Panc1 (cell line): ENCODE data around the gene METTL23.

ENCODE experiments used
- POLR2AphosphoS5 ChIP-seq: IDR thresholded peaks from 2 replicates; pipeline ENCODE4 v1.6.1; 2012; ENCODE audit warnings: mild to moderate bottlenecking, low read depth, low read length, moderate library complexity
- SIN3A ChIP-seq: IDR thresholded peaks from 2 replicates; pipeline ENCODE4 v1.6.1; 2012; ENCODE audit warnings: low read depth, mild to moderate bottlenecking, low read length, moderate library complexity, borderline replicate concordance; ENCODE audit not compliant: insufficient read depth
- TCF7L2 ChIP-seq: IDR thresholded peaks from 2 replicates; pipeline ENCODE4 v1.6.1; 2011; ENCODE audit warnings: mild to moderate bottlenecking, low read depth, low read length, inconsistent platforms
- TF ChIP-seq, protein P1 (sequence below): fragments of 450-650 bp; IDR thresholded peaks from 2 replicates; pipeline ENCODE4 v1.5.1; 2017; ENCODE audit warnings: mild to moderate bottlenecking
- TF ChIP-seq, protein P2 (sequence below), 2 experiments: IDR thresholded peaks; 2 replicates each; pipeline ENCODE4 v1.6.1; 2011 to 2012; ENCODE audit warnings: low read depth in 2 of 2, control low read depth in 1 of 2, low read length in 1 of 2, mild to moderate bottlenecking in 1 of 2, moderate library complexity in 1 of 2; ENCODE audit not compliant: insufficient read depth in 1 of 2

DNA sequence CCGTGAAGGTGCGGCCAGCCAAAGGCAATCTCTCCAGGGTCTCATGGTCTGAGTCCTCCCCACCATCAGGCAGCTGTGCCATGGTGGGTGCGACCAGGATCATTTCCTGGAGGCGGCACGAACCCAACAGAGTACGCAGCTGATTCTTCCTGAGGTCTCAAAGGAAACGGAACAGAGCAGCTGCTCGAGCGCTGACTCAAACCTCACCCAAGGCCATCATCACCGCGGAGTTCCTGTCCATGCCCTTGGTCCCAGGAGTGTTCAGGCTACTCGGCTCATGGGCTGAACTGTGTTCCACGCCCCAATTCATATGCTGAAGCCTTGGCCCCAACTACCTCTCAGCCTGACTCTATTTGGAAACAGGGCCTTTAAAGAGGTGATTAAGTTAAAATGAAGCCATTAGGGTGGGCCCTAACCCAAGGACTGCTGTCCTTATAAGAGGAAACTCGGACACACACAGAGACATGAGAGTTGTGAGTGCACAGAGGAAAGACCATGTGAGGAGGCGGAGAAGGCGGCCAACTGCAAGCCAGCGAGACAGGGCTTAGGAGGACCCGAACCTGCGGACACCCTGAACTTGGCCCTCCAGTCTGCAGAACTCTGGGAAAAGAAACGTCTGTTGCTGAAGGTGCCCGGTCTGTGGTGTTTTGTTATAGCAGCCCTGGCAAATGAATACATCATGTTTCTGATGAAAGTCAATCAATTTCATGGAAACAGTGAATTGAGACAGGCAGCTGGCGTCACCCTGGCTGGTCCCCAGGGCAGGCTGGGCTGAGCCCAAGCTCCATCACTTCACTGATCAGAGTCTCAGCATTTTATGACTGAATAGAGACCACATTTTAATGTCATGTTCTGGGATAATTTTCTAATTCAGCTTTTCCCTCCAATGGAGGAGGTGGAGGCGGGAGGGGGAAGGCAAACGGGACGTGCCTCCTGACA lies 29.6 kb upstream of the METTL23 start:
- no peak for TF ChIP-seq SIN3A
- TF ChIP-seq, protein P1, sequence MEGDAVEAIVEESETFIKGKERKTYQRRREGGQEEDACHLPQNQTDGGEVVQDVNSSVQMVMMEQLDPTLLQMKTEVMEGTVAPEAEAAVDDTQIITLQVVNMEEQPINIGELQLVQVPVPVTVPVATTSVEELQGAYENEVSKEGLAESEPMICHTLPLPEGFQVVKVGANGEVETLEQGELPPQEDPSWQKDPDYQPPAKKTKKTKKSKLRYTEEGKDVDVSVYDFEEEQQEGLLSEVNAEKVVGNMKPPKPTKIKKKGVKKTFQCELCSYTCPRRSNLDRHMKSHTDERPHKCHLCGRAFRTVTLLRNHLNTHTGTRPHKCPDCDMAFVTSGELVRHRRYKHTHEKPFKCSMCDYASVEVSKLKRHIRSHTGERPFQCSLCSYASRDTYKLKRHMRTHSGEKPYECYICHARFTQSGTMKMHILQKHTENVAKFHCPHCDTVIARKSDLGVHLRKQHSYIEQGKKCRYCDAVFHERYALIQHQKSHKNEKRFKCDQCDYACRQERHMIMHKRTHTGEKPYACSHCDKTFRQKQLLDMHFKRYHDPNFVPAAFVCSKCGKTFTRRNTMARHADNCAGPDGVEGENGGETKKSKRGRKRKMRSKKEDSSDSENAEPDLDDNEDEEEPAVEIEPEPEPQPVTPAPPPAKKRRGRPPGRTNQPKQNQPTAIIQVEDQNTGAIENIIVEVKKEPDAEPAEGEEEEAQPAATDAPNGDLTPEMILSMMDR: no peak
- TF ChIP-seq POLR2AphosphoS5: no peak
- TF ChIP-seq, protein P2, sequence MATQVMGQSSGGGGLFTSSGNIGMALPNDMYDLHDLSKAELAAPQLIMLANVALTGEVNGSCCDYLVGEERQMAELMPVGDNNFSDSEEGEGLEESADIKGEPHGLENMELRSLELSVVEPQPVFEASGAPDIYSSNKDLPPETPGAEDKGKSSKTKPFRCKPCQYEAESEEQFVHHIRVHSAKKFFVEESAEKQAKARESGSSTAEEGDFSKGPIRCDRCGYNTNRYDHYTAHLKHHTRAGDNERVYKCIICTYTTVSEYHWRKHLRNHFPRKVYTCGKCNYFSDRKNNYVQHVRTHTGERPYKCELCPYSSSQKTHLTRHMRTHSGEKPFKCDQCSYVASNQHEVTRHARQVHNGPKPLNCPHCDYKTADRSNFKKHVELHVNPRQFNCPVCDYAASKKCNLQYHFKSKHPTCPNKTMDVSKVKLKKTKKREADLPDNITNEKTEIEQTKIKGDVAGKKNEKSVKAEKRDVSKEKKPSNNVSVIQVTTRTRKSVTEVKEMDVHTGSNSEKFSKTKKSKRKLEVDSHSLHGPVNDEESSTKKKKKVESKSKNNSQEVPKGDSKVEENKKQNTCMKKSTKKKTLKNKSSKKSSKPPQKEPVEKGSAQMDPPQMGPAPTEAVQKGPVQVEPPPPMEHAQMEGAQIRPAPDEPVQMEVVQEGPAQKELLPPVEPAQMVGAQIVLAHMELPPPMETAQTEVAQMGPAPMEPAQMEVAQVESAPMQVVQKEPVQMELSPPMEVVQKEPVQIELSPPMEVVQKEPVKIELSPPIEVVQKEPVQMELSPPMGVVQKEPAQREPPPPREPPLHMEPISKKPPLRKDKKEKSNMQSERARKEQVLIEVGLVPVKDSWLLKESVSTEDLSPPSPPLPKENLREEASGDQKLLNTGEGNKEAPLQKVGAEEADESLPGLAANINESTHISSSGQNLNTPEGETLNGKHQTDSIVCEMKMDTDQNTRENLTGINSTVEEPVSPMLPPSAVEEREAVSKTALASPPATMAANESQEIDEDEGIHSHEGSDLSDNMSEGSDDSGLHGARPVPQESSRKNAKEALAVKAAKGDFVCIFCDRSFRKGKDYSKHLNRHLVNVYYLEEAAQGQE (IDR thresholded peaks at IDR 0.05; ENCODE audit: insufficient read depth in 1 of 2, low read depth in 2 of 2, low read length in 1 of 2): no peak
- TF ChIP-seq TCF7L2: no peak
